ENCODE data around the gene CWC22. TPM values are rescaled to one million over a fixed set of nuclear protein-coding genes. Genes with fewer than 3 reads are reported as not detected.

The CWC22 gene
- total RNA-seq, 1 experiment from 2014 or later, result 28.4 TPM

- peak; percentile 83 for TF ChIP-seq GABPB1 (CRISPR knock-in tag; IDR thresholded peaks at IDR 0.05)
- TF ChIP-seq, protein P1, sequence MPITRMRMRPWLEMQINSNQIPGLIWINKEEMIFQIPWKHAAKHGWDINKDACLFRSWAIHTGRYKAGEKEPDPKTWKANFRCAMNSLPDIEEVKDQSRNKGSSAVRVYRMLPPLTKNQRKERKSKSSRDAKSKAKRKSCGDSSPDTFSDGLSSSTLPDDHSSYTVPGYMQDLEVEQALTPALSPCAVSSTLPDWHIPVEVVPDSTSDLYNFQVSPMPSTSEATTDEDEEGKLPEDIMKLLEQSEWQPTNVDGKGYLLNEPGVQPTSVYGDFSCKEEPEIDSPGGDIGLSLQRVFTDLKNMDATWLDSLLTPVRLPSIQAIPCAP (CRISPR knock-in tag; IDR thresholded peaks at IDR 0.05), result no peak
Measured at GRCh38 chr2:179954026-179954425, 53.1 kb downstream of the CWC22 start.

DNA sequence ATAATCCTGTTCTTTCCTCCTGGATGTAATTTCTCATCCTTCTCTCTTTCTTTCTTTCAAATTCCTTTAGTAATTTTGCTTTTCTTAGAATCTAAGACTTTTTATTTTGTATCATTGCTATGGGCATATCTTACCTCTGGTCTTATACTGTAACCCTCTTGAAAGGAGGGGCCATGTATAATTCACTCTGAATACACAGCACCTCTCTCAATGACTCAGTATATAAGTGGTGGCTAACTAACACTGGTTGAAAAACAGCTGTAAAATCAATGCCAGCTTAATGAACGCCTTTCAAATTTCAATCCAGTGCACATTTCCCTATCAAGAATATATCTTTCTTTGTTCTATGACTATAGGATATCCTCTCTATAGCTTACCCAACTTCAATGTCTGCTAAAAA lies 53.7 kb downstream of the CWC22 start:
- Mint-ChIP-seq H3K4me1 (peaks cover 3% of the 10 kb centered on the region; the same call in 1 of the 2 replicates), H3K36me3 (peaks cover 47% of the 10 kb centered on the region), H3K27ac (0 out of 2 replicates have a peak overlapping the region, but pooled peaks have one; percentile 78), H3K27me3 (ENCODE audit: low read depth) (no peaks in the 10 kb centered on the region), H3K4me3 (no peak overlapping the region), H3K9me3 (no peaks in the 10 kb centered on the region)
- DNase-seq (ENCODE audit: low spot score), result no peak
- ChIA-PET POLR2A (no interaction called here), CTCF (no interaction called here)
- no peak for ATAC-seq
- TF ChIP-seq, protein P2, sequence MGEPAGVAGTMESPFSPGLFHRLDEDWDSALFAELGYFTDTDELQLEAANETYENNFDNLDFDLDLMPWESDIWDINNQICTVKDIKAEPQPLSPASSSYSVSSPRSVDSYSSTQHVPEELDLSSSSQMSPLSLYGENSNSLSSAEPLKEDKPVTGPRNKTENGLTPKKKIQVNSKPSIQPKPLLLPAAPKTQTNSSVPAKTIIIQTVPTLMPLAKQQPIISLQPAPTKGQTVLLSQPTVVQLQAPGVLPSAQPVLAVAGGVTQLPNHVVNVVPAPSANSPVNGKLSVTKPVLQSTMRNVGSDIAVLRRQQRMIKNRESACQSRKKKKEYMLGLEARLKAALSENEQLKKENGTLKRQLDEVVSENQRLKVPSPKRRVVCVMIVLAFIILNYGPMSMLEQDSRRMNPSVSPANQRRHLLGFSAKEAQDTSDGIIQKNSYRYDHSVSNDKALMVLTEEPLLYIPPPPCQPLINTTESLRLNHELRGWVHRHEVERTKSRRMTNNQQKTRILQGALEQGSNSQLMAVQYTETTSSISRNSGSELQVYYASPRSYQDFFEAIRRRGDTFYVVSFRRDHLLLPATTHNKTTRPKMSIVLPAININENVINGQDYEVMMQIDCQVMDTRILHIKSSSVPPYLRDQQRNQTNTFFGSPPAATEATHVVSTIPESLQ (CRISPR knock-in tag; IDR thresholded peaks at IDR 0.05), result no peak
- TF ChIP-seq FOXP1 (CRISPR knock-in tag; IDR thresholded peaks at IDR 0.05; ENCODE audit: borderline replicate concordance), result no peak
- TF ChIP-seq NR3C1 (CRISPR knock-in tag; conservative IDR thresholded peaks at IDR 0.05; ENCODE audit: low read depth), result no peak
- no peak for TF ChIP-seq ZBTB21 (CRISPR knock-in tag; IDR thresholded peaks at IDR 0.05; ENCODE audit: borderline replicate concordance)
- TF ChIP-seq FOXP4 (CRISPR knock-in tag; IDR thresholded peaks at IDR 0.05), result no peak
- TF ChIP-seq, protein P3, sequence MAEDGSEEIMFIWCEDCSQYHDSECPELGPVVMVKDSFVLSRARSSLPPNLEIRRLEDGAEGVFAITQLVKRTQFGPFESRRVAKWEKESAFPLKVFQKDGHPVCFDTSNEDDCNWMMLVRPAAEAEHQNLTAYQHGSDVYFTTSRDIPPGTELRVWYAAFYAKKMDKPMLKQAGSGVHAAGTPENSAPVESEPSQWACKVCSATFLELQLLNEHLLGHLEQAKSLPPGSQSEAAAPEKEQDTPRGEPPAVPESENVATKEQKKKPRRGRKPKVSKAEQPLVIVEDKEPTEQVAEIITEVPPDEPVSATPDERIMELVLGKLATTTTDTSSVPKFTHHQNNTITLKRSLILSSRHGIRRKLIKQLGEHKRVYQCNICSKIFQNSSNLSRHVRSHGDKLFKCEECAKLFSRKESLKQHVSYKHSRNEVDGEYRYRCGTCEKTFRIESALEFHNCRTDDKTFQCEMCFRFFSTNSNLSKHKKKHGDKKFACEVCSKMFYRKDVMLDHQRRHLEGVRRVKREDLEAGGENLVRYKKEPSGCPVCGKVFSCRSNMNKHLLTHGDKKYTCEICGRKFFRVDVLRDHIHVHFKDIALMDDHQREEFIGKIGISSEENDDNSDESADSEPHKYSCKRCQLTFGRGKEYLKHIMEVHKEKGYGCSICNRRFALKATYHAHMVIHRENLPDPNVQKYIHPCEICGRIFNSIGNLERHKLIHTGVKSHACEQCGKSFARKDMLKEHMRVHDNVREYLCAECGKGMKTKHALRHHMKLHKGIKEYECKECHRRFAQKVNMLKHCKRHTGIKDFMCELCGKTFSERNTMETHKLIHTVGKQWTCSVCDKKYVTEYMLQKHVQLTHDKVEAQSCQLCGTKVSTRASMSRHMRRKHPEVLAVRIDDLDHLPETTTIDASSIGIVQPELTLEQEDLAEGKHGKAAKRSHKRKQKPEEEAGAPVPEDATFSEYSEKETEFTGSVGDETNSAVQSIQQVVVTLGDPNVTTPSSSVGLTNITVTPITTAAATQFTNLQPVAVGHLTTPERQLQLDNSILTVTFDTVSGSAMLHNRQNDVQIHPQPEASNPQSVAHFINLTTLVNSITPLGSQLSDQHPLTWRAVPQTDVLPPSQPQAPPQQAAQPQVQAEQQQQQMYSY (CRISPR knock-in tag; IDR thresholded peaks at IDR 0.05), result no peak
- TF ChIP-seq ZNF138 (CRISPR knock-in tag; conservative IDR thresholded peaks at IDR 0.05), result no peak
- TF ChIP-seq, protein P4, sequence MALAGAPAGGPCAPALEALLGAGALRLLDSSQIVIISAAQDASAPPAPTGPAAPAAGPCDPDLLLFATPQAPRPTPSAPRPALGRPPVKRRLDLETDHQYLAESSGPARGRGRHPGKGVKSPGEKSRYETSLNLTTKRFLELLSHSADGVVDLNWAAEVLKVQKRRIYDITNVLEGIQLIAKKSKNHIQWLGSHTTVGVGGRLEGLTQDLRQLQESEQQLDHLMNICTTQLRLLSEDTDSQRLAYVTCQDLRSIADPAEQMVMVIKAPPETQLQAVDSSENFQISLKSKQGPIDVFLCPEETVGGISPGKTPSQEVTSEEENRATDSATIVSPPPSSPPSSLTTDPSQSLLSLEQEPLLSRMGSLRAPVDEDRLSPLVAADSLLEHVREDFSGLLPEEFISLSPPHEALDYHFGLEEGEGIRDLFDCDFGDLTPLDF (CRISPR knock-in tag; IDR thresholded peaks at IDR 0.05), result no peak
- TF ChIP-seq PRRX2 (CRISPR knock-in tag; IDR thresholded peaks at IDR 0.05), result no peak
- no peak for TF ChIP-seq E2F4 (CRISPR knock-in tag; IDR thresholded peaks at IDR 0.05; ENCODE audit: borderline replicate concordance, low read depth)

More at GRCh38 chr2:179954026-179954425, 53.1 kb downstream of the CWC22 start:
- no peak overlapping the region for H3K27ac Mint-ChIP-seq
- H3K27me3 Mint-ChIP-seq (ENCODE audit: low read depth), result no peaks in the 10 kb centered on the region
- H3K4me1 Mint-ChIP-seq, result no peaks in the 10 kb centered on the region
- no peak for DNase-seq (ENCODE audit: low spot score)
- no peak overlapping the region for H3K4me3 Mint-ChIP-seq
- H3K9me3 Mint-ChIP-seq, result no peaks in the 10 kb centered on the region
- ATAC-seq, result no peak
- peaks cover 40% of the 10 kb centered on the region for H3K36me3 Mint-ChIP-seq
- CTCF ChIA-PET, result no interaction called here
- POLR2A ChIA-PET, result no interaction called here

All from WTC11 (cell line).